GM12878 (cell line): Measurements from ENCODE around the gene AP3D1. TPM values are rescaled to one million over a fixed set of nuclear protein-coding genes. Genes with fewer than 3 reads are reported as not detected.

Source experiments
- ATAC-seq: fragments of 200-7000 bp; cut with Tn5 transposase; 3 replicates; pipeline ENCODE4 v1.9.1; 2020; ENCODE audit warnings: mild to moderate bottlenecking, moderate library complexity
- BruUV-seq: library from RNA; stranded (reverse); fragments of 400-500 nt; replicated peaks from 2 replicates; lab custom pipeline; 2021; lab: Mats Ljungman, UMichigan
- CTCF ChIA-PET: fragments of 300-600 bp; sonication (Branson Sonifier 250); formaldehyde crosslinking; extraction: SDS; loops from one replicate; lab custom pipeline; 2021; ENCODE audit warnings: inconsistent platforms; lab: Yijun Ruan, JAX
- POLR2A ChIA-PET: fragments of 350-600 bp; formaldehyde crosslinking; extraction: SDS; loops from one replicate; lab custom pipeline; 2021; ENCODE audit warnings: inconsistent platforms; lab: Charles Lee
- RAD21 ChIA-PET: fragments of 300-600 bp; sonication (Branson Sonifier 250); formaldehyde crosslinking; loops from one replicate; lab custom pipeline; 2023; ENCODE audit warnings: antibody characterized with exemption; ENCODE audit not compliant: unreplicated experiment; lab: Charles Lee
- SMC1A ChIA-PET: fragments of 300-600 bp; sonication (Branson Sonifier 250); formaldehyde crosslinking; loops from one replicate; lab custom pipeline; 2023; ENCODE audit not compliant: unreplicated experiment, uncharacterized antibody; lab: Charles Lee
- DNase-seq: peaks from one replicate; pipeline ENCODE4 v3.0.0-alpha.2; 2011; ENCODE audit warnings: low read depth, low spot score
- FAIRE-seq: peaks from 3 replicates; lab custom pipeline; 2011; peaks lifted over from hg19 to GRCh38; lab: Jason Lieb, UNC
- H2AFZ ChIP-seq: 2 replicates; pipeline ENCODE4 v1.6.0; 2011; ENCODE audit warnings: low read depth, low read length, control low read depth; ENCODE audit not compliant: control insufficient read depth
- H3K27ac ChIP-seq: 2 replicates; pipeline ENCODE4 v1.5.1; 2011; ENCODE audit warnings: control low read depth; ENCODE audit not compliant: control insufficient read depth, insufficient read depth
- H3K27me3 ChIP-seq, 2 experiments: replicated peaks in 1 of 2; 2 replicates each; pipeline versions ENCODE4 v1.6.0 to v1.6.1; 2011; ENCODE audit warnings: low read length in 1 of 2; ENCODE audit not compliant: control insufficient read depth in 2 of 2, insufficient read depth in 2 of 2
- H3K36me3 ChIP-seq, 2 experiments: 2 replicates each; pipeline ENCODE4 v1.5.1; 2011; ENCODE audit warnings: low read length in 1 of 2; ENCODE audit not compliant: control insufficient read depth in 2 of 2, insufficient read depth in 2 of 2
- H3K4me1 ChIP-seq: 2 replicates; pipeline ENCODE4 v1.6.1; 2011; ENCODE audit warnings: mild to moderate bottlenecking, low read length, moderate library complexity, mixed read lengths; ENCODE audit not compliant: control insufficient read depth, insufficient read depth
- H3K4me2 ChIP-seq: 2 replicates; pipeline ENCODE4 v1.6.0; 2011; ENCODE audit warnings: control low read depth; ENCODE audit not compliant: control insufficient read depth, insufficient read depth
- H3K4me3 ChIP-seq: fragments of 200-600 bp; sonication (generic); 2 replicates; pipeline ENCODE4 v1.5.1; 2016
- H3K79me2 ChIP-seq: 2 replicates; pipeline ENCODE4 v1.6.0; 2011; ENCODE audit warnings: low read length; ENCODE audit not compliant: control insufficient read depth, insufficient read depth
- H3K9ac ChIP-seq: 2 replicates; pipeline ENCODE4 v1.8.0; 2011; ENCODE audit warnings: low read length, control low read depth, mixed read lengths; ENCODE audit not compliant: control insufficient read depth, insufficient read depth
- H3K9me3 ChIP-seq: replicated peaks from 3 replicates; pipeline ENCODE4 v1.5.1; 2011; ENCODE audit warnings: mild to moderate bottlenecking, low read length; ENCODE audit not compliant: control insufficient read depth, insufficient read depth
- H4K20me1 ChIP-seq: 2 replicates; pipeline ENCODE4 v1.6.0; 2011; ENCODE audit not compliant: control insufficient read depth, insufficient read depth
- ATF3 ChIP-seq: IDR thresholded peaks from 2 replicates; pipeline ENCODE4 v1.6.1; 2011; ENCODE audit warnings: low read depth, mild to moderate bottlenecking, low read length, moderate library complexity, borderline replicate concordance; ENCODE audit errors: extremely low read depth
- BACH1 ChIP-seq: fragments of 450-650 bp; IDR thresholded peaks from 2 replicates; pipeline ENCODE4 v1.6.1; 2017; ENCODE audit warnings: mild to moderate bottlenecking, borderline replicate concordance
- FOXK2 ChIP-seq: fragments of 450-650 bp; IDR thresholded peaks from 2 replicates; pipeline ENCODE4 v1.6.1; 2017; ENCODE audit warnings: mild to moderate bottlenecking, moderate library complexity
- LARP7 ChIP-seq: fragments of 450-650 bp; IDR thresholded peaks from 2 replicates; pipeline ENCODE4 v1.6.1; 2017; ENCODE audit warnings: mild to moderate bottlenecking
- POLR2AphosphoS5 ChIP-seq: IDR thresholded peaks from 2 replicates; pipeline ENCODE4 v1.6.1; 2011; ENCODE audit warnings: mild to moderate bottlenecking, low read length, inconsistent platforms
- RAD51 ChIP-seq: fragments of 450-650 bp; IDR thresholded peaks from 2 replicates; pipeline ENCODE4 v1.6.1; 2016; ENCODE audit warnings: moderate library complexity, mild to moderate bottlenecking, inconsistent platforms
- RELA ChIP-seq: fragments of 450-650 bp; IDR thresholded peaks from 2 replicates; pipeline ENCODE4 v1.8.0; 2014; ENCODE audit warnings: borderline replicate concordance; ENCODE audit not compliant: partially characterized antibody
- SMAD5 ChIP-seq: IDR thresholded peaks from 2 replicates; pipeline ENCODE4 v1.6.1; 2016; ENCODE audit warnings: antibody characterized with exemption, low read depth
- STAT1 ChIP-seq: fragments of 450-650 bp; conservative IDR thresholded peaks from 2 replicates; pipeline ENCODE4 v1.6.1; 2014; ENCODE audit warnings: antibody characterized with exemption, mild to moderate bottlenecking
- TCF3 ChIP-seq: IDR thresholded peaks from 2 replicates; pipeline ENCODE4 v1.6.1; 2012; ENCODE audit warnings: low read depth, mild to moderate bottlenecking, low read length, borderline replicate concordance; ENCODE audit not compliant: insufficient read depth
- ZNF274 ChIP-seq: IDR thresholded peaks from one replicate; pipeline ENCODE4 v1.8.0; 2011; ENCODE audit not compliant: insufficient read length, insufficient read depth
- ZZZ3 ChIP-seq: IDR thresholded peaks from 2 replicates; pipeline ENCODE4 v1.6.1; 2011; ENCODE audit warnings: low read depth; ENCODE audit not compliant: control insufficient read depth, insufficient read length
- WGBS: methylation state at CpG from one replicate; pipeline ENCODE4 v1.1.6; 2016; ENCODE audit warnings: low lambda C conversion rate; ENCODE audit not compliant: insufficient replicate concordance, insufficient coverage; ENCODE audit errors: missing lambda C conversion rate; 5-methylcytosine and 5-hydroxymethylcytosine counted together
- in situ Hi-C: fragments of 300-500 bp; cut with MboI; formaldehyde crosslinking; loops from 9 replicates; pipeline ENCODE4 v1.14.3; 2018; ENCODE audit warnings: mixed read lengths
- intact Hi-C: fragments of 100-400 bp; cut with micrococcal nuclease; formaldehyde crosslinking; loops from one replicate; pipeline ENCODE4 v1.14.2; 2022; ENCODE audit not compliant: unreplicated experiment
- polyA plus RNA-seq, 11 experiments: library from polyadenylated mRNA; depleted of rRNA in 4 of 11; unstranded in 6 of 11; stranded (reverse) in 5 of 11; fragments of >200 nt; fragmentation: Nextera tagmentation in 4 of 11; fragmentation: Illumina TruSeq in 1 of 11; extraction: Ambion mirVana in 4 of 11; extraction: Trizol in 1 of 11; gene quantifications; 1 replicate in 1 of 11; 2 replicates in 10 of 11; pipeline versions ENCODE4 v1.2.1 to v1.2.3, GENCODE V29; 2011 to 2016; ENCODE audit warnings: inconsistent platforms in 2 of 11, missing spikeins in 2 of 11, low read depth in 1 of 11
- total RNA-seq, 4 experiments: library from RNA; depleted of rRNA in 3 of 4; stranded (reverse); fragments of >200 nt in 3 of 4; fragmentation: Illumina TruSeq in 1 of 4; extraction: Trizol in 1 of 4; gene quantifications; 2 replicates each; pipeline versions ENCODE4 v1.2.1 to v1.2.3, GENCODE V29; 2013 to 2021
- TF ChIP-seq, protein P1 (sequence below): IDR thresholded peaks from 2 replicates; pipeline ENCODE4 v1.6.1; 2011; ENCODE audit warnings: borderline replicate concordance, low read depth, mild to moderate bottlenecking, moderate library complexity, low read length; ENCODE audit not compliant: insufficient read depth, poor library complexity, severe bottlenecking
- TF ChIP-seq, protein P2 (sequence below): fragments of 150-350 bp; IDR thresholded peaks from 2 replicates; pipeline ENCODE4 v1.6.1; 2014; ENCODE audit warnings: mild to moderate bottlenecking, low read depth, low read length

AP3D1 gene
- total and polyA plus RNA-seq, 10 of the 15 experiments (the other 5 are each of a cell fraction or from before 2014, with no cell fraction given): 1.5 to 108 (median 59.1) TPM

DNA sequence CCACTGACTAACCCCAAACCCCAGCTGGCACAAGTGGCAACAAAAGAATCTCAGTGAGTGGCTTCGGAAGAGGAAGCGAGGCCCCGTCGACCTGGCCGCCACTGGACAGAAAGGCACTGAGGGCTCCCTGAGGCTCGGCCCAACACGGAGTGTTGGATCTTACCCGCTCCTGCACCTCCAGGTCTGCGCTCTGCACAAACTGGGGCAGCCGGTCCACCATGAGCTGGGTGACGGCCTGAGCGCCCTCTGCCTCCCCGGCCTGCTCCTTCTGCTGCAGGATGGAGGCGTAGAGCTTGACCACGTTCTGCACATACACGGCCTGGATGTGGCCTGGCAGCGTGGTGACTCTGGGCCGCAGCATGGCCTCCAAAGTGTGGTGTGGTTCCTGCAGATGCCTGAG is 32.9 kb downstream of the AP3D1 start:
- POLR2A ChIA-PET: no interaction called here
- WGBS: 93% methylated on average over 18 of the region's 18 CpGs
- H3K4me3 ChIP-seq: no peak overlapping the region
- no peaks in the 10 kb centered on the region for H3K4me1 ChIP-seq
- H3K9ac ChIP-seq: no peak overlapping the region
- ATAC-seq (no peak), DNase-seq (no peak), FAIRE-seq (no peak)
- BruUV-seq: no TSS peak
- no peaks in the 10 kb centered on the region for H3K27me3 ChIP-seq
- H3K79me2 ChIP-seq: no peaks in the 10 kb centered on the region
- no peak overlapping the region for H2AFZ ChIP-seq
- RAD21 ChIA-PET: no interaction called here
- SMC1A ChIA-PET: no interaction called here
- TF ChIP-seq RAD51: no peak
- TF ChIP-seq POLR2AphosphoS5: no peak
- no peak for TF ChIP-seq BACH1
- TF ChIP-seq, protein P1, sequence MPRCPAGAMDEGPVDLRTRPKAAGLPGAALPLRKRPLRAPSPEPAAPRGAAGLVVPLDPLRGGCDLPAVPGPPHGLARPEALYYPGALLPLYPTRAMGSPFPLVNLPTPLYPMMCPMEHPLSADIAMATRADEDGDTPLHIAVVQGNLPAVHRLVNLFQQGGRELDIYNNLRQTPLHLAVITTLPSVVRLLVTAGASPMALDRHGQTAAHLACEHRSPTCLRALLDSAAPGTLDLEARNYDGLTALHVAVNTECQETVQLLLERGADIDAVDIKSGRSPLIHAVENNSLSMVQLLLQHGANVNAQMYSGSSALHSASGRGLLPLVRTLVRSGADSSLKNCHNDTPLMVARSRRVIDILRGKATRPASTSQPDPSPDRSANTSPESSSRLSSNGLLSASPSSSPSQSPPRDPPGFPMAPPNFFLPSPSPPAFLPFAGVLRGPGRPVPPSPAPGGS: no peak
- no peak for TF ChIP-seq FOXK2
- TF ChIP-seq ATF3: no peak
- TF ChIP-seq RELA: no peak
- TF ChIP-seq SMAD5: no peak
- no peak for TF ChIP-seq TCF3
- TF ChIP-seq, protein P2, sequence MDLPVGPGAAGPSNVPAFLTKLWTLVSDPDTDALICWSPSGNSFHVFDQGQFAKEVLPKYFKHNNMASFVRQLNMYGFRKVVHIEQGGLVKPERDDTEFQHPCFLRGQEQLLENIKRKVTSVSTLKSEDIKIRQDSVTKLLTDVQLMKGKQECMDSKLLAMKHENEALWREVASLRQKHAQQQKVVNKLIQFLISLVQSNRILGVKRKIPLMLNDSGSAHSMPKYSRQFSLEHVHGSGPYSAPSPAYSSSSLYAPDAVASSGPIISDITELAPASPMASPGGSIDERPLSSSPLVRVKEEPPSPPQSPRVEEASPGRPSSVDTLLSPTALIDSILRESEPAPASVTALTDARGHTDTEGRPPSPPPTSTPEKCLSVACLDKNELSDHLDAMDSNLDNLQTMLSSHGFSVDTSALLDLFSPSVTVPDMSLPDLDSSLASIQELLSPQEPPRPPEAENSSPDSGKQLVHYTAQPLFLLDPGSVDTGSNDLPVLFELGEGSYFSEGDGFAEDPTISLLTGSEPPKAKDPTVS: no peak
- no peak for TF ChIP-seq LARP7
- TF ChIP-seq ZZZ3: no peak
- no peak for TF ChIP-seq ZNF274
- TF ChIP-seq STAT1: no peak
- H3K4me2 ChIP-seq: no peak overlapping the region
- intact Hi-C loops (no loop called here), in situ Hi-C loops (no loop called here)
- H3K9me3 ChIP-seq: no peaks in the 10 kb centered on the region
- no peak overlapping the region for H3K27ac ChIP-seq
- H4K20me1 ChIP-seq: no peaks in the 10 kb centered on the region
- CTCF ChIA-PET: interaction anchor here (1.2 kb wide), 1 partner anchor 99 kb away, joined by 3 read pairs; no protein-coding TSS in a partner anchor
- H3K36me3 ChIP-seq: peaks cover 4 to 72% of the 10 kb centered on the region in 2 experiments; a peak in 3 of 4 replicates
